NCI-H2196 (cell line): ENCODE results near the gene SLC25A4.

Experiments used
- DNase-seq: peaks from one replicate; lab custom pipeline; 2025; ENCODE audit not compliant: unreplicated experiment; lab: John Stamatoyannopoulos, UW

Gene SLC25A4

DNA sequence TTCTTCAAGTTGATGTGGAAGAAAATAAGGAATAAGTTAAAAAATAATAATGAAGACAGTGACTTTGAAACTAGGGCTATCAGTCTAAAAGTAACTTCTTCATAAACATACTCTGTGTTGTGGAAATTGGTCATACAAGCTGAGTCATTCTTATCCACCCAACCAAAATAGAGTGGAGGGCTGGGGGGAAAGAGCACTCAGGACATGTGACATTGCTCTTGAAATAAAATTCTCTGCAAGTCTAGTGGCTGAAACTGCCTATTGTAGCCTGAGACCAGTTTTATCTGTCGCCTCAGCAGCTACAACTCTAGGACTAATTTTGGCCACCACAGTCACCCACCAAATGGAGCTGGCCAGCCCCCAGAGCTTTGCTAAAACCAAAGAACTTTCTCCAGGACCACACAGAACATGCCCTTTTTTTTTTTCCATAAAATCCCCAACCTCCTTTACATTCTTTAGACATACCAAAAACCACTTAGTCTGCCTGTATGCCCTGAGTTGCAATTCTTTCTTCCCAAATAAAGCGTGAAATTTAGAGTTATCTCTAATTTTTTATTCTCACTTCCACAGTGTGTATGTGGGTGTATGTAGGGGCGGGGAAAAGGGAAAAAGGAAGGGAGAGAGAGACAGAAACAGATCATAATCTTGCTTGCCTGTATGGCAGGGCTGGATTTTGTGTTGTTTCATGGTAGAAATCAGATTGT lies 23.0 kb upstream of the SLC25A4 start:
- DNase-seq = no peak

DNA sequence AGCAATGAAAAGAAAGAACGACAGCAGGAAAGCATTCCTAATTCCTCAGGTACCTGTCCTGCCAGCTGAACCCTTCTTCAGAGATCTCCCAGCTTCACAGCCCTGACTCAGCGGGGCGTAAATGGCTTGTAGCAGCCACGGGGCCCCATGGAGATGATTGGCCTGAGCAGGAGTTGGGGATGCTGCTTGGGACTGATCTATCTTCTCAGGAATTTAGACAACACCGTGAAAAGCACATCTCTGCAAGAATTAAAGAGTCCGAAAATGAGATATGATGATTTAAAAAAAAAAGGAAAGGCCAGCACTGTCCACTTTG lies 22.5 kb upstream of the SLC25A4 start:
- no peak for DNase-seq

DNA sequence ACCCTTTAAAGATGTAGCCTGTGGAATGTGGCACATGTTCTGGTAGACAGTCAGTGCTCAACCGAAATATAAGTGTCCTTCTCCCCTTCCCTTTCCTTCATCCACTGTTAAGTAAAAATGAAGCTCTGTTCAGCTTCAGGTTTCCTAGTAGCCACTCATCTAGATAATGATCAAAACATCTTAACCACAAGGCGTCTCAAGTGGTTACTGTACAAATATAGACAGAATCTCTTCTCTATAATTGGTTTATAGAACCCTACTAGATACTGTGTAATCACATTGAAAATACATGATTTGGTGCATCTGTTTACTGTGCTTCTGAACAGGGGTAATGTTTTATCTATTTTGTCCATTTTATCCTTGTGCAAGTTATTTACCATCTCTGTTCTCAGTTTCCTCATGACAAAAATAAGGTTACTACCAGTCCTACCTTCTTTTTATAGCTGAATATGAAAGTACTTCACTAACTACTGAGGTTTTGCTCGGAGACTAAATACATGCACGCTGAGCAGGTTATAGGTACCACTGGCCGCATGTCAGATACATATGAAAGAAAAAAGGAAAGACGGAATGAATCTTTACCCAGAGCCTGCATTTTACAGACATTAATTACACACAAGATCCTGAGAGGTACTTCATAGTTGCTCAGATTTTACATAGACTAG lies 20.3 kb upstream of the SLC25A4 start:
- DNase-seq = peak; percentile 32

DNA sequence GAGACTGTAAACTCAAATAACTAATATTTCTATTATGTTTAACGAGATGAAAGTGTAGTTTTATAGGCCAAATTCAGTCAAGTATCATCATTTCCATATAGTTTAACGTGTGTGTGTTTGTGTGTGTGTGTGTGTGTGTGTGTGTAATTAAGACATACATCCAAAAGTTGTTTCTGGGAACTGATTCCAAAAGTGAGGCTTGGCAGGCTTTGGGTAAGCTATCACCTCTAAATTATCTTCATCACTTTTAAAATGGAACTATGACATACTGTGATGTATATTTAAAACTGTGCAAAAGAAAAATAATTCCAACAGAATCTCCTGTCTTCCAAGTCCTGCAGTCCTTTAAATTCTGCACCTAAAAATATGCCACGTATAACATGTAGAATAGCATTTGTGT lies 19.1 kb upstream of the SLC25A4 start:
- DNase-seq = no peak

DNA sequence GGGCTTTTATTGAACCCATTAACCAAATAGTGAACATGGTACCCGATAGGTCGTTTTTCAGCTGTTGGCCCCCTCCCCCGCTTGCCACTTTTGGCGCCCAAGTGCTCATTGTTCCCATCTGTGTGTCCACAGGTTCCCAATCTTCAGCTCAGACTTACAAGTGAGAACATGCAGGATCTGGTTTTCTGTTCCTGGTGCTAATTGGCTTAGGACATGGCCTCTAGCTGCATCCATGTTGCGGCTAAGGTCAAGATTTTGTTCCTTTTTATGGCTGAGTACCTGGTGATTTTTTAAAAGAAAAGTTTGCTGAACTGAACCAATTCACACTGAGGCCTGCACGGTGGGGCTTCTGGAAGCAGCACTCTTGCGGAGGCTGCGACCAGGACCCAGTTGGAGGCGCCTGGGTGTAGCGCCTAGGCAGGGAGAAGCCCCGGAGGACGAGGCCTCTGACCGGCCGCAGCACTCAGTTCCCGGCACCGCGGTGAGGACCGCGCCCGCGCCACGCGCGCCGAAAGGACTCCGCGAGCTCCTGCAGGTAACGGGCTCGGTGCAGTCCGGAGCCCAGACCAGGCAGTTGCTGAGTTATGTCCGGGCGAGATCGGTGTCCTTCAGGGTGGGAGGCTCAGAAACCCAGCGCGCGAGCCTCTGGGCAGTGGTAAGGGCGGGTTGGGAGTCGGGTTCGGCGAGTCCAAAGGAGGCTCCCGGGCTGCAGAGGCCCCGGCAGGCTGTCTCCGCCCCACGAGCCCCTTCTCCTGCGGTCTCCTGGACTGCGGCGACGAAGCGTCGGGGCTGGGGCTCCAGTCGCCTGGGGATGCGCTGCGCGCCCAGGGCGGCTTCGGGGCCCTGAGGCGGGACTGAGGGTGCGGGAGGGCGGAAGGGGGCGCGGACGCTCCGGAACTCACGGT lies 15.8 kb upstream of the SLC25A4 start:
- DNase-seq = peak; percentile 7

DNA sequence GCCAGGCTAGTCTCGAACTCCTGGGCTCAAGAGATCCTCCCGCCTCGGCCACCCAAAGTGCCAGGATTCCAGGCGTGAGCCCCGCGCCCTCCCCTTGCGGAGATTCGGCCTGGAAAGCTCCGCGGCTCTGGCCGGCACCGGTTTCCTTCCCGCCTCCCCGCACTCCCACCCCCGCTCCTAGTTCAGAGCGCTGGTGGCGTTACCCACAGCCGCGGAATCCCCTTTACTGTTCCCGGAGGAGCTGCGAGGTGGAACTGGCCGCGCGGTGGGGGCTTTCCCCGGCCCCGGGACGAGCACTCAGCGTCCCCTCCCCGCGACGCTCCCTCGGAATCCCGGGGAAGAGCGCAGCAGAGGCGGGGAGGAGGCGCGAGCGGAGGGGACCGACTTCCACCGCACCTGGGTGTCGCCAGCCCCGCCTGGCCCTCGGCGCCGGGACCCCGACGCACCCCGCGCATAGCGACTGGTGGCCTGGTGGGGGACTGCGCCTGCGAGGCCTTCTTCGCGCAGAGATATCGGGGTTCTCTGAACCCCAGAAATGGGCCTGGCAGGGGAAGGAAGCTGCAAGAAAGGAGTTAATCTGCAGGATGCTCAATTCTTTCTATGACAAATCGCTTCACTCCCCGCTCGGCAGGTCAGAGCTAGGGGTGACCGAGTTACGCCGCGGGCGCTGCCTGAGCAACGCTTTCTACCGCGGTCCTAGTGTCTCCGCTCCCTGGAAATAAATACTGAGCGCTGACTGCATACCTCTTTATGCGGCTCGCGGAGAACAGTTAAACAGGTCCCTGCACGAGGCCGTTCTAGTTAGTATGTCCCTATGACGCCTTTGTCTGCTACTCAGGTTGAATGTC lies 14.6 kb upstream of the SLC25A4 start:
- DNase-seq = peak; percentile 25

DNA sequence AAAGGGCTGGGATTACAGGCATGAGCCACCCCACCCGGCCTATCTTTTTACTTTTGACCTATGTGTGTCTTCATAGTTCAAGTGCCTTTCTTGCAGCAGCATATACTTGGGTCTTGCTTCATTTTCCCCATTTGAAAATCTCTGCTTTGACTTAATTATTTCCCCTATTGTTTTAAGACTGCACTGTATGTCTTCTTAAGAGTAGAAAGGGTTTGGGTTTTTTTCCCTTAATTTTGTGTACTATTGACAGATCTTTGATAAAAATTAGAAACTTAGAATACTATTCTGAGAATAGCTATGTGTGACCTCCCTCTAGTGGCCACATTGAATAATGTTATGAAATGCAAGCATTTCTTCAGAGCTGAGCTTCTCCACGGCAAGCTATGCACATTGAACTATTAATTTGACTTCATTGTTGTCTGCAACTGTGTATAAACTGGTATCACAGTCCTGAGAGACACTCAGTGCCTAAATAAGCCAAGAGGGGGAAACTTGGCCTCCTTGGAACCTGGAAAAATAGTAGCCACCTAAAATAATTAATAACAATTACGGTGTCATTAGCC lies 8.7 kb upstream of the SLC25A4 start:
- peak; percentile 21 for DNase-seq

DNA sequence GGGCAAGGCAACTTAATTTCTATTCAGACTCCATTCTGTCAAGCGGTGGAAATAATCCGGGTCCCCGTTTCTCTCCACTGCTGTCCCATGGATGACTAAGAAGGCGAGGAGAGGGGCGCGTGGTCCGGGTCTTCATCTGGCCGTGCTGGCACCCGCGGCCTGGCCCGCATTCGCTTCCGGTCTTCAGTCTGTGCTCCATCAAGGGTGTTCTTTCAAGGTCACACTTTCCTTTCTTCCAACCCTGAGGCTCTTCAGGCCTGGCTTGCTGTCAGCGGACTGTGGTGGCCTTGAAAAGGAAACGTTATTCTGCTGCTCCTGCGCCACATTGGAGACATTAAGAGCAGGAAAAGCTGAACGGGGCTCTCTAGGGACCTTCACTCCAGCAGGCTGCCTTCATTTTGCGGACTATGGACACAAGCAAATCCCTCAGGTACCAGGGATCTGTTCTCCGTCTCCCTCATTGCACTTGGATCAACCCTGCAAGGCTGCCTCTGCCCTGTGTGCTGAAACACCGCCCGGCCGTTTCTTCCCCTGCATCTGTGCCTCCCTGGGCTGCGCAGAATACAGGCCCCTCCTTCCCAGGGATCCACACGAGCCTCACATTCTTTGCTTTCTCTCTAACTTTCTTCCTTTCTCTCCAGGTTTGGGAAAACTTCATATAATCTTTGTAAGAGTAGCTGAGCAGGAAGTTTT lies 5.7 kb upstream of the SLC25A4 start:
- DNase-seq = no peak

DNA sequence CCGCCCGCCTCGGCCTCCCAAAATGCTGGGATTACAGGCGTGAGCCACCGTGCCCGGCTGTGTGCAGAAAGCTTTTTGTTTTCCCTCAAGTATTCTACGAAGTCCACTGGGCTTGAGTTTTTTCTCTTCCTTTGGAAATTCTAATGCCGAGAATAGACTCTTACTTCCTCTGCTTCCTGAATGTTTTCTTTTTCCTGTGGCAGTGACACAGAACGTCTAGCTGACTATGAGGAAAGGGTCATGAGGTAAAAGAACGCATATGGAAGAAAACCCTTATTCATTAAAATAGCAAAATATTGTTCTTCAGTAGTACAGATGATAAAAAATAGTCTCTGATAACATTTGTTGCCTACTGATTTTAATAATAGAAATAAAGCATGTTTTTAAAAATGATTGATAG lies 4.9 kb upstream of the SLC25A4 start:
- no peak for DNase-seq

DNA sequence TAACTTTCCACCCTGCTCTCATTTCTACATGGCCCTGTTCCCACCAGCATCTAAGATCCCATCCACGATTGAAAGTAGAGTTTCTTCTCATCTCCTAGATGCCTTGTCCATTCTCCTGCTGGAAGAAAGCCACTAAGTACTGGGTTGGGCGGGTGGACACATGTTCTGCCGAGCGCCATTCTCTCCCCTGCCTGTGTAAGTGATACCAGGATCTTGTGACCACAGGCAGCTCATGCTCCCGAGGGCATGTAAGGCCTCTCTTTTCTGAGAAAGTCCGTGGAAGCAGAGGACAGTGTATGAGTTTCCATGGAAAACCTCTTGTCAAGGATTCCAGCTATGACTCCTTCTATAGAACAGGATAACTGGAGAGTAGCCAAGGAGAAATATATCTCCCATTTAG lies 3.3 kb upstream of the SLC25A4 start:
- DNase-seq = no peak

DNA sequence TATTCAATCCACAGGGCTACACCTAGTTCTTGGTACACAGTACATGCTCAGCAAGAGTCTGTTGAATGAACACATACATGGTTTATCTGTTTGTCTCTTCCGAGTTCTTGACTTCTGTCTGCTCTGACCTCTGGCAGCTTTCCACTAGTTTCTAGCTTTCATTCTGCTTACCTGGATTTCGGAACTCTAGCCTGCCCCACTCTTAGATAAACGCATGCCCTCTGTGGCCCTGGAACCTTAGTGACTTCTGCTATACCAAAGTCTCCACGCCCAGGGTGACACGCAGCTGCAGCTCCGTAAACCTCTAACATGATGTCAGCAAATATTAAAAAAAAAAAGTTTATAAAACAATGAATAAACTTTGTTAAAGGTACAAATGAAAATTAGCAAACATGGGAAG lies 1.3 kb upstream of the SLC25A4 start:
- no peak for DNase-seq

DNA sequence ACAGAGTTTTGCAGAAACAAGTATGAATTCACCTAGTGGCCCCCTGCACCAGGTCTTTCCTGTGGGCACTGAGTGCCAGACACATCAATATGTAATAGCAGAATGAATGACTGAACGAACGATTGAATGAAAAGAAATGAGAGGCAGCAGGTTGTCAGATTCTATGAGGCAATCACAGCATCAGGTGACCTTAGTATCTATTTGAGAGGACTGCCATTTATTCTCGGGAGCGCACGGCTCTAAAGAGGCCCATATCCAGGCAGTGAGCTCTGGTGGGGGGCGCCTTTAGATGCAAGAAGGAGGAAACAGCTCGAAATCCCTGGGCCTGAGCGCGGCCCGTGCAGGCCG lies 528 bp upstream of the SLC25A4 start:
- DNase-seq = peak; percentile 4

DNA sequence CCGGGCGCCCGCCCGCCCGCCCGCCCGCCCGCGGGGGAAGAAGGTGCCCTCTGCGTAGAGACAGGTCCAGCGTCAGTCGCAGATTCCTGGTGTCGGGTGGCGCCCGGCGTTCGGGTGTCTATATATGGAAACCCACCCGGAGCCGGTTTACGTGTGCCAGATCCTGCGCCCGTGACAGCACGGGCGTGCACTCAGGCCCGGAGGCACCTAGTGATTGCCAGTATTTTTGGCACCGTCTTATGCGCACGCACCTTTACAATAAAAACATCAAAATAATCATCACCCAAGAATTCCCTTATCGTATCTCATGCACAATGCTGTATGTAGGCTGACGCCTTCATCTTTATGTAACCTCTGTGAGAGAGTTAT lies 519 bp downstream of the SLC25A4 start:
- DNase-seq = no peak

DNA sequence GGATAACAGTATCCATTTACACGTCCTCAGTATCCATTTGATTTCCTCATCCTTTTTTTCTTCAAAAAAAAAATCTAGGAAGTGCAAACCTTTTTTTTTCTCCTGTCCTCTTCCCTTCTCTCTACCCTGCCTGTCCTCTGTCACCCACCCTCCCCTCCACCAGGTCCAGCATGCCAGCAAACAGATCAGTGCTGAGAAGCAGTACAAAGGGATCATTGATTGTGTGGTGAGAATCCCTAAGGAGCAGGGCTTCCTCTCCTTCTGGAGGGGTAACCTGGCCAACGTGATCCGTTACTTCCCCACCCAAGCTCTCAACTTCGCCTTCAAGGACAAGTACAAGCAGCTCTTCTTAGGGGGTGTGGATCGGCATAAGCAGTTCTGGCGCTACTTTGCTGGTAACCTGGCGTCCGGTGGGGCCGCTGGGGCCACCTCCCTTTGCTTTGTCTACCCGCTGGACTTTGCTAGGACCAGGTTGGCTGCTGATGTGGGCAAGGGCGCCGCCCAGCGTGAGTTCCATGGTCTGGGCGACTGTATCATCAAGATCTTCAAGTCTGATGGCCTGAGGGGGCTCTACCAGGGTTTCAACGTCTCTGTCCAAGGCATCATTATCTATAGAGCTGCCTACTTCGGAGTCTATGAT lies 1.7 kb downstream of the SLC25A4 start:
- DNase-seq = no peak

DNA sequence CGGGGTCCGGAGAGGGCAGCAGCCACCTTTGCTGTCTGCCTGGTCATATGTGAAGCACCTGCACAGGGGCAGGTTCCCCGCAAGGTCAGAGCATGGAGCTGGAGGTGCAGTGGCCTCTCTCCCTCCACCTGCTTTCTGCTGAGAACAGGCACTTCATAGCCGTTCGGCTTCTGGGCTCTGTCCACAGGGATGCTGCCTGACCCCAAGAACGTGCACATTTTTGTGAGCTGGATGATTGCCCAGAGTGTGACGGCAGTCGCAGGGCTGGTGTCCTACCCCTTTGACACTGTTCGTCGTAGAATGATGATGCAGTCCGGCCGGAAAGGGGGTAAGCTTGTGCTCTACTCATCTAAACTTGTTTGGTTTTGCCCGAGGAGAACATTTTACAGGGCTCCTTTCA lies 2.5 kb downstream of the SLC25A4 start:
- DNase-seq = no peak

DNA sequence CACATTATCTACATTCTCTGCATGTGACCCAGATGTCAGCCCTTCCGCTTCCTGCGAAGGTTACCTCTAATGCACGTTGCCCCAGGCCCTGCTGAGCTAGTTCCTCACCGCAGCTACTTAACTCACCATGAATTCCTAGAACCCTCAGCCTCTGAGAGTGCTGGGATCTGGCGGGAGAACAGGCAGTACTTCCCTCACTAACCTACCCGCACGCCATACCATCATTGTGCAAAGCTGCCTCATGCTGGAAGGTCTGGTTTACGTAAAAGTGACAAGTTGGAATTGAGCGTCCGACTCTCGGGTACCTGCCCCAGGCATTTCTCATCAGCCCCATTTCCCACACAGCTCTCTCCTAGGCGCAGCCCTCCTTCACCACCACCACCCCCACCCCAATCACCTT lies 6.3 kb downstream of the SLC25A4 start:
- no peak for DNase-seq

DNA sequence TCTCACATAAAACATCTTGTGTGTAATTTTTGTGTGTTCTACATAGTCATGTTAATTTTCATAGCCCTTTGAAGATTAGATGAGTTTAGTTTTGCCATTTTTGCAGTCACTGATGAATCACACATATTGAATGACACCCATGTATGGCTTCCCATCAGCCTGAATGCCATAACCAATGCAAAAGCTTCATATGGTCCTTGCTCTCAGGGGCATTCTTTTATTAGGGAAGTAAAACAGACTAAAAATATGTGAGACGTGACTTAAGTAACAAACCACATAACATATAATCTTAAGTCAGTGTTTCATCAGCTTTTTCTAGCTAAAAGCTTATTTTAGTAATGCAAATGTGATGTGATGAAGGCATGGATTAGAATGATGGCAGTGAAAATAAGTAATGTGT lies 8.2 kb downstream of the SLC25A4 start:
- no peak for DNase-seq

DNA sequence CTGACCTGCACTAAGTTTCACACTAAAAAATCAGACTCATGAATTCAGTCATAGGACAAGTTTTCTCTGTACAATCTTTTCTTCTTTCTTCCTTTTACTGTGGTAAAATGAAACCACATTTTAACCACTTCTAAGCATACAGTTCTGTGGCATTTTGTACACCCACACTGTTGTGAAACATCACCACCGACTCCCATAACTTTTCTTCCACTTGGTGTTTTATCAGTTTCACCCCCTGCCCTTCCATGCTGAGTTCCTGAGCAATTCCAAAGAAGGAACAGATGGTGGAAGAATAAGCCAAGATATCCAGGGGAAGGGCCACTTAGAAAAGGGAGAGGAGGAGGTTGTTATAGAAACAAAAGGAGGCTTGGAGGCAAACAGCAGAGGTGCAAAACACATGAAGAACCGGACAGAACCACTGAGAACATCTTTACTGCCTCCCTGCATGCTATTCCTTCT lies 22.6 kb downstream of the SLC25A4 start:
- DNase-seq = no peak

DNA sequence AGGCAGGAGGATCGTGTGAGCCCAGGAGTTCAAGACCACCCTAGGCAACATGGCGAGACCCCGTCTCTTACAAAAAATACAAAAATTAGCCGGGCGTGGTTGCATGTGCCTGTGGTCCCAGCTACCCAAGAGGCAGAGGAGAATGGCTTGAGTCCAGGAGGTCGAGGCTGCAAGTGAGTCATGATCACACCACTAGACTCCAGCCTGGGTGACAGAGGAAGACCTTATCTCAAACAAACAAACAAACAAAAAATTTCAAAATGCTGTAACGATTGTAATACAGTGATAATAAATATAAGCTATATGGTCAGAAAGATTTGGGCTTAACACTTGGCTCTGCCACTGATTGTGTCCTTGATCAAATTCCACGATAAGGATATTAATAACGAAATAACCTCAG lies 24.2 kb downstream of the SLC25A4 start:
- DNase-seq = no peak
